HEK293T (cell line): ENCODE measurements around the gene PTPRM.

Source experiments
- CTCF ChIA-PET: fragments of 350-600 bp; formaldehyde crosslinking; extraction: SDS; loops from one replicate; lab custom pipeline; 2021; ENCODE audit warnings: antibody characterized with exemption, inconsistent platforms; lab: Yijun Ruan, JAX
- POLR2A ChIA-PET: fragments of 350-600 bp; formaldehyde crosslinking; extraction: SDS; loops from one replicate; lab custom pipeline; 2020; ENCODE audit warnings: antibody characterized with exemption, inconsistent platforms; lab: Yijun Ruan, JAX
- DNase-seq: peaks from one replicate; pipeline ENCODE4 v3.0.0; 2012; ENCODE audit warnings: mixed read lengths; ENCODE audit errors: extremely low spot score
- ARNT ChIP-seq: fragments of 450-650 bp; IDR thresholded peaks from 2 replicates; pipeline ENCODE4 v1.6.1; 2017; ENCODE audit warnings: mild to moderate bottlenecking
- BHLHE40 ChIP-seq: fragments of 450-650 bp; IDR thresholded peaks from 2 replicates; pipeline ENCODE4 v1.6.1; 2016; ENCODE audit warnings: mild to moderate bottlenecking, moderate library complexity, borderline replicate concordance
- CTBP1 ChIP-seq: fragments of 450-650 bp; IDR thresholded peaks from 2 replicates; pipeline ENCODE4 v1.6.1; 2016; ENCODE audit warnings: borderline replicate concordance
- ELF4 ChIP-seq: fragments of 450-650 bp; IDR thresholded peaks from 2 replicates; pipeline ENCODE4 v1.6.1; 2017; ENCODE audit warnings: antibody characterized with exemption
- FOXA1 ChIP-seq: fragments of 450-650 bp; IDR thresholded peaks from 2 replicates; pipeline ENCODE4 v1.6.1; 2016; ENCODE audit warnings: mild to moderate bottlenecking
- FOXK2 ChIP-seq: fragments of 450-650 bp; IDR thresholded peaks from 2 replicates; pipeline ENCODE4 v1.6.1; 2016; ENCODE audit warnings: mild to moderate bottlenecking
- FOXM1 ChIP-seq: fragments of 450-650 bp; IDR thresholded peaks from 2 replicates; pipeline ENCODE4 v1.6.1; 2017; ENCODE audit warnings: mild to moderate bottlenecking, borderline replicate concordance
- HDGF ChIP-seq: fragments of 450-650 bp; IDR thresholded peaks from 2 replicates; pipeline ENCODE4 v1.6.1; 2017; ENCODE audit warnings: antibody characterized with exemption, borderline replicate concordance
- L3MBTL2 ChIP-seq: fragments of 450-650 bp; conservative IDR thresholded peaks from 2 replicates; pipeline ENCODE4 v1.6.1; 2016; ENCODE audit warnings: mild to moderate bottlenecking
- LEF1 ChIP-seq: fragments of 450-650 bp; IDR thresholded peaks from 2 replicates; pipeline ENCODE4 v1.6.1; 2017; ENCODE audit warnings: mild to moderate bottlenecking, borderline replicate concordance
- NFRKB ChIP-seq: fragments of 450-650 bp; IDR thresholded peaks from 2 replicates; pipeline ENCODE4 v1.6.1; 2016; ENCODE audit warnings: mild to moderate bottlenecking, moderate library complexity
- PKNOX1 ChIP-seq: fragments of 450-650 bp; IDR thresholded peaks from 2 replicates; pipeline ENCODE4 v1.6.1; 2016
- SP1 ChIP-seq: fragments of 450-650 bp; IDR thresholded peaks from 2 replicates; pipeline ENCODE4 v1.6.1; 2017
- SUZ12 ChIP-seq: fragments of 450-650 bp; IDR thresholded peaks from 2 replicates; pipeline ENCODE4 v1.6.1; 2016; ENCODE audit warnings: mild to moderate bottlenecking
- TARDBP ChIP-seq: fragments of 450-650 bp; IDR thresholded peaks from 2 replicates; pipeline ENCODE4 v1.6.1; 2016
- ZNF384 ChIP-seq: fragments of 450-650 bp; IDR thresholded peaks from 2 replicates; pipeline ENCODE4 v1.6.1; 2016

The PTPRM gene

GRCh38 chr18:7895346-7895745, 328.2 kb downstream of the PTPRM start:
- POLR2A ChIA-PET = no interaction called here

GRCh38 chr18:7896161-7896560, 329.0 kb downstream of the PTPRM start:
- CTCF ChIA-PET = interaction anchor here (0.6 kb wide), 1 partner anchor 474 kb away, joined by 7 read pairs; no protein-coding TSS in a partner anchor

More at GRCh38 chr18:7895346-7895745, 328.2 kb downstream of the PTPRM start:
- no peak for DNase-seq
- CTCF ChIA-PET = no interaction called here
- TF ChIP-seq SUZ12 (no peak), TARDBP (no peak), L3MBTL2 (no peak)

GRCh38 chr18:7896805-7897518, 329.8 kb downstream of the PTPRM start:
- ChIA-PET POLR2A (no interaction called here), CTCF (interaction anchor here (0.6 kb wide), 1 partner anchor 473 kb away, joined by 7 read pairs; no protein-coding TSS in a partner anchor)
- TF ChIP-seq BHLHE40 = no peak
- TF ChIP-seq HDGF = no peak
- no peak for TF ChIP-seq FOXK2
- no peak for TF ChIP-seq SUZ12
- TF ChIP-seq L3MBTL2 = no peak
- TF ChIP-seq LEF1 = no peak
- no peak for DNase-seq

More at GRCh38 chr18:7896161-7896560, 329.0 kb downstream of the PTPRM start:
- DNase-seq = no peak
- TF ChIP-seq FOXA1 = no peak
- POLR2A ChIA-PET = no interaction called here

- POLR2A ChIA-PET = no interaction called here
- CTCF ChIA-PET = no interaction called here
- TF ChIP-seq FOXA1 (no peak), SP1 (no peak), SUZ12 (no peak), FOXM1 (no peak), CTBP1 (no peak), ZNF384 (no peak), NFRKB (no peak), ARNT (no peak), FOXK2 (no peak), BHLHE40 (no peak), LEF1 (no peak), ELF4 (no peak), HDGF (no peak), TARDBP (no peak), L3MBTL2 (no peak), PKNOX1 (no peak)
- DNase-seq = no peak
Observed at GRCh38 chr18:7898181-7898580, 331.1 kb downstream of the PTPRM start.

GRCh38 chr18:7899078-7899477, 332.0 kb downstream of the PTPRM start:
- TF ChIP-seq ELF4 = no peak
- no peak for TF ChIP-seq ZNF384
- TF ChIP-seq TARDBP = no peak
- no peak for TF ChIP-seq BHLHE40
- TF ChIP-seq FOXM1 = no peak
- no peak for TF ChIP-seq HDGF
- TF ChIP-seq FOXA1 = no peak
- TF ChIP-seq SUZ12 = no peak
- TF ChIP-seq LEF1 = no peak
- no peak for TF ChIP-seq L3MBTL2
- no peak for TF ChIP-seq FOXK2
- no peak for TF ChIP-seq SP1
- TF ChIP-seq ARNT = no peak
- TF ChIP-seq NFRKB = no peak
- no peak for TF ChIP-seq CTBP1
- no peak for TF ChIP-seq PKNOX1
- DNase-seq = no peak
- CTCF ChIA-PET = no interaction called here
- POLR2A ChIA-PET = no interaction called here

- DNase-seq = no peak
- no peak for TF ChIP-seq BHLHE40
- no peak for TF ChIP-seq L3MBTL2
- no peak for TF ChIP-seq FOXK2
- TF ChIP-seq CTBP1 = no peak
- TF ChIP-seq SUZ12 = no peak
- TF ChIP-seq HDGF = no peak
- TF ChIP-seq FOXM1 = no peak
- no peak for TF ChIP-seq ELF4
- TF ChIP-seq PKNOX1 = no peak
- TF ChIP-seq NFRKB = no peak
- TF ChIP-seq LEF1 = no peak
- TF ChIP-seq SP1 = no peak
- no peak for TF ChIP-seq ZNF384
- TF ChIP-seq TARDBP = no peak
- no peak for TF ChIP-seq FOXA1
- TF ChIP-seq ARNT = no peak
- CTCF ChIA-PET = no interaction called here
- POLR2A ChIA-PET = no interaction called here
Observed at GRCh38 chr18:7900091-7900490, 333.0 kb downstream of the PTPRM start.

GRCh38 chr18:7901657-7902056, 334.5 kb downstream of the PTPRM start:
- no peak for DNase-seq
- no peak for TF ChIP-seq ZNF384
- TF ChIP-seq CTBP1 = no peak
- no peak for TF ChIP-seq ELF4
- no peak for TF ChIP-seq BHLHE40
- TF ChIP-seq FOXK2 = no peak
- no peak for TF ChIP-seq L3MBTL2
- TF ChIP-seq ARNT = no peak
- no peak for TF ChIP-seq TARDBP
- no peak for TF ChIP-seq FOXM1
- no peak for TF ChIP-seq PKNOX1
- POLR2A ChIA-PET = no interaction called here
- CTCF ChIA-PET = no interaction called here
